HEK293T (cell line): Measurements from ENCODE around the gene NACC2.

Source experiments
- CTBP1 ChIP-seq: fragments of 450-650 bp; IDR thresholded peaks from 2 replicates; pipeline ENCODE4 v1.6.1; 2016; ENCODE audit warnings: borderline replicate concordance
- FOXK2 ChIP-seq: fragments of 450-650 bp; IDR thresholded peaks from 2 replicates; pipeline ENCODE4 v1.6.1; 2016; ENCODE audit warnings: mild to moderate bottlenecking
- SP1 ChIP-seq: fragments of 450-650 bp; IDR thresholded peaks from 2 replicates; pipeline ENCODE4 v1.6.1; 2017
- SUZ12 ChIP-seq: fragments of 450-650 bp; IDR thresholded peaks from 2 replicates; pipeline ENCODE4 v1.6.1; 2016; ENCODE audit warnings: mild to moderate bottlenecking

DNA sequence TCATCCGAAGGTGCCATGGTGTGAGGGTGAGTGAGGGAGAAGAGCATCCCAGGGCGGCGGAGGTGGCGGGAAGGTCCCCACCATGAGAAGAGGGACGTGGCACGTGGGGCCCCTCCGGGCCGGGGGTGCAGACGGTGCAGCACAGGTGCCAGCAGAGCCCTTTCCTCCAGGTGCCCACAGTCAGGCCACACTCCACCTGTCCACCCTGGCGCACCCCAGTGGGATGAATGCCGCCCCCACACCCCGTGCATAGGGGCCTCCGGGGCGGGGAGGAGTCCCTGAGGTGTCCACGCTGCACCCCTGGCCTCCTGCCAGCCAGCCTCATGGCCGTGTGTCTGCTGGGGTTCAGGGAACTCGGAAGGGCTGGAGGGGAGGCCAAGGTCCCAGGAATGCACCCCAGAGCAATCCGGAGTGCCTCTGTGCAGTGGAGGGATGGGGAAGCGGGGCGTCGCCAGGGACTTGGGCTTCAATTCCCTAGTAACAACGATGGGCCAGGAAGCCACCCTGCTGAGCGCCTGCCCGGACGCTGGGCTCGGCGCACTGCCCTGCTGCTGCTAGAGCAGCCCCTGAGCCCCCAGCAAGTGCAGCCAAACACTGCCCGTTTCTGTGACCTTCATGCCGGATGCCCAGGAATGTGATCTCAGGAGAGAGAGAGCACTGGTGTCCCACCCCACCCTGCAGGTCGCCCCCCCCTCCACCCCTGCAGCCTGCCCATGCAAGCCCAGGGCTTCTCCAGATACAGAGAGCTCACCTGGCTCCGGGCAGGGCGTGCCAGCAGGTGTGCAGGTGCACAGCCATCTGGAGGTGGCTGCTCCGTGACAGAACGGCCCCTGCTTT lies 8.8 kb upstream of the NACC2 start:
- no peak for TF ChIP-seq SP1
- TF ChIP-seq SUZ12, result no peak
- no peak for TF ChIP-seq FOXK2
- no peak for TF ChIP-seq CTBP1
